Esophagus muscularis mucosa (tissue), 4 donors: ENCODE data around the gene SLCO2B1. TPM values are rescaled to one million over a fixed set of nuclear protein-coding genes. Genes with fewer than 3 reads are reported as not detected.
"Not testable (repeated sequence)": the region's sequence is repeated elsewhere in the genome, so short reads cannot be mapped to it uniquely, and the experiment has no call there.

Experiments used
- DNase-seq: peaks from one replicate; pipeline ENCODE4 v3.0.0-alpha.2; 2017; ENCODE audit errors: extremely low spot score
- H3K27ac ChIP-seq, 4 donors: fragments of 200-600 bp; sonication (generic); replicated peaks in 1 of 4; 1 replicate in 3 of 4; 2 replicates in 1 of 4; pipeline ENCODE4 v1.5.1; 2016 to 2019; ENCODE audit warnings: mild to moderate bottlenecking in 1 of 4
- H3K27me3 ChIP-seq, 4 donors: fragments of 200-600 bp; sonication (generic); one replicate each; pipeline versions ENCODE4 v1.5.1 to v1.6.0; 2016 to 2019
- H3K36me3 ChIP-seq, 4 donors: fragments of 200-600 bp; sonication (generic); one replicate each; pipeline ENCODE4 v1.5.1; 2016 to 2019
- H3K4me1 ChIP-seq, 4 donors: fragments of 200-600 bp; sonication (generic); one replicate each; pipeline ENCODE4 v1.5.1; 2016 to 2019
- H3K4me3 ChIP-seq, 4 donors: fragments of 200-600 bp; sonication (generic); 1 replicate in 2 of 4; 2 replicates in 2 of 4; pipeline ENCODE4 v1.5.1; 2016 to 2019; ENCODE audit warnings: mild to moderate bottlenecking in 4 of 4, moderate library complexity in 1 of 4
- H3K9me3 ChIP-seq, 4 donors: fragments of 200-600 bp; sonication (generic); 1 replicate in 3 of 4; 2 replicates in 1 of 4; pipeline ENCODE4 v1.5.1; 2016 to 2019
- EP300 ChIP-seq: sonication (generic); formaldehyde crosslinking; IDR thresholded peaks from one replicate; pipeline ENCODE4 v1.6.1; 2017; ENCODE audit warnings: antibody characterized with exemption
- POLR2A ChIP-seq: fragments of 450-650 bp; IDR thresholded peaks from one replicate; pipeline ENCODE4 v1.6.1; 2017; ENCODE audit warnings: antibody characterized with exemption, moderate library complexity, mild to moderate bottlenecking, low read depth
- POLR2AphosphoS5 ChIP-seq, 2 donors: sonication (generic); formaldehyde crosslinking; IDR thresholded peaks; one replicate each; pipeline ENCODE4 v1.6.1; 2017; ENCODE audit warnings: antibody characterized with exemption in 2 of 2
- WGBS: methylation state at CpG from one replicate; pipeline ENCODE4 v1.1.5; 2018; 5-methylcytosine and 5-hydroxymethylcytosine counted together
- intact Hi-C: fragments of 100-400 bp; cut with DNase I; formaldehyde crosslinking; loops from one replicate; pipeline ENCODE4 v1.15.1; 2023
- total RNA-seq, 4 donors: library from RNA; depleted of rRNA; stranded (reverse); fragments of >200 nt; gene quantifications; one replicate each; pipeline versions ENCODE4 v1.1.0 to v1.2.1, GENCODE V29; 2016
- TF ChIP-seq, protein P1 (sequence below), 3 experiments: fragments of 200-600 bp in 2 of 3; fragments of 450-650 bp in 1 of 3; sonication (generic) in 2 of 3; IDR thresholded peaks; one replicate each; pipeline ENCODE4 v1.5.1; 2017 to 2019; ENCODE audit warnings: antibody characterized with exemption in 3 of 3, mild to moderate bottlenecking in 2 of 3, moderate library complexity in 1 of 3

SLCO2B1 gene, protein sequence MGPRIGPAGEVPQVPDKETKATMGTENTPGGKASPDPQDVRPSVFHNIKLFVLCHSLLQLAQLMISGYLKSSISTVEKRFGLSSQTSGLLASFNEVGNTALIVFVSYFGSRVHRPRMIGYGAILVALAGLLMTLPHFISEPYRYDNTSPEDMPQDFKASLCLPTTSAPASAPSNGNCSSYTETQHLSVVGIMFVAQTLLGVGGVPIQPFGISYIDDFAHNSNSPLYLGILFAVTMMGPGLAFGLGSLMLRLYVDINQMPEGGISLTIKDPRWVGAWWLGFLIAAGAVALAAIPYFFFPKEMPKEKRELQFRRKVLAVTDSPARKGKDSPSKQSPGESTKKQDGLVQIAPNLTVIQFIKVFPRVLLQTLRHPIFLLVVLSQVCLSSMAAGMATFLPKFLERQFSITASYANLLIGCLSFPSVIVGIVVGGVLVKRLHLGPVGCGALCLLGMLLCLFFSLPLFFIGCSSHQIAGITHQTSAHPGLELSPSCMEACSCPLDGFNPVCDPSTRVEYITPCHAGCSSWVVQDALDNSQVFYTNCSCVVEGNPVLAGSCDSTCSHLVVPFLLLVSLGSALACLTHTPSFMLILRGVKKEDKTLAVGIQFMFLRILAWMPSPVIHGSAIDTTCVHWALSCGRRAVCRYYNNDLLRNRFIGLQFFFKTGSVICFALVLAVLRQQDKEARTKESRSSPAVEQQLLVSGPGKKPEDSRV
- 10 to 100 TPM; 30.5 to 61.1 (median 33.0) TPM for total RNA-seq

- intact Hi-C loops: no loop called here
- H3K27ac ChIP-seq: peak within 1 kb of the TSS; percentile 14 to 49 (median 34)
Measured at GRCh38 chr11:75150879-75151278, at the start of gene SLCO2B1. SLCO2B1 (plus strand) TSS chr11:75151107; CDS start chr11:75151382, 275 bp downstream.

GRCh38 chr11:75101424-75102128, 49.3 kb upstream of the SLCO2B1 start:
- H3K27me3 ChIP-seq: peaks cover 0 to 26% (median 3%) of the 10 kb centered on the region in 4 donors
- H3K27ac ChIP-seq: no peak overlapping the region
- H3K9me3 ChIP-seq: peaks cover 0 to 4% (median 0%) of the 10 kb centered on the region in 4 donors
- H3K4me1 ChIP-seq: no peaks in the 10 kb centered on the region
- 81% methylated on average over 8 of the region's 8 CpGs for WGBS
- H3K36me3 ChIP-seq: no peaks in the 10 kb centered on the region
- no peak for TF ChIP-seq POLR2AphosphoS5 (IDR thresholded peaks at IDR 0.05)
- TF ChIP-seq, protein P1, sequence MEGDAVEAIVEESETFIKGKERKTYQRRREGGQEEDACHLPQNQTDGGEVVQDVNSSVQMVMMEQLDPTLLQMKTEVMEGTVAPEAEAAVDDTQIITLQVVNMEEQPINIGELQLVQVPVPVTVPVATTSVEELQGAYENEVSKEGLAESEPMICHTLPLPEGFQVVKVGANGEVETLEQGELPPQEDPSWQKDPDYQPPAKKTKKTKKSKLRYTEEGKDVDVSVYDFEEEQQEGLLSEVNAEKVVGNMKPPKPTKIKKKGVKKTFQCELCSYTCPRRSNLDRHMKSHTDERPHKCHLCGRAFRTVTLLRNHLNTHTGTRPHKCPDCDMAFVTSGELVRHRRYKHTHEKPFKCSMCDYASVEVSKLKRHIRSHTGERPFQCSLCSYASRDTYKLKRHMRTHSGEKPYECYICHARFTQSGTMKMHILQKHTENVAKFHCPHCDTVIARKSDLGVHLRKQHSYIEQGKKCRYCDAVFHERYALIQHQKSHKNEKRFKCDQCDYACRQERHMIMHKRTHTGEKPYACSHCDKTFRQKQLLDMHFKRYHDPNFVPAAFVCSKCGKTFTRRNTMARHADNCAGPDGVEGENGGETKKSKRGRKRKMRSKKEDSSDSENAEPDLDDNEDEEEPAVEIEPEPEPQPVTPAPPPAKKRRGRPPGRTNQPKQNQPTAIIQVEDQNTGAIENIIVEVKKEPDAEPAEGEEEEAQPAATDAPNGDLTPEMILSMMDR (IDR thresholded peaks at IDR 0.05): no peak
- no peak for TF ChIP-seq POLR2A
- no peak for TF ChIP-seq EP300
- DNase-seq: no peak
- H3K4me3 ChIP-seq: no peak overlapping the region
- intact Hi-C loops: no loop called here

More at GRCh38 chr11:75150879-75151278, at the start of gene SLCO2B1:
- Histone ChIP-seq H3K4me1 (peaks cover 13 to 33% (median 13%) of the 10 kb centered on the region in 4 donors), H3K27me3 (peaks cover 0 to 3% (median 0%) of the 10 kb centered on the region in 4 donors), H3K4me3 (peak within 1 kb of the TSS; percentile 38 to 47 (median 40)), H3K36me3 (no peaks in the 10 kb centered on the region), H3K9me3 (no peaks in the 10 kb centered on the region)
- no peak for TF ChIP-seq POLR2A
- TF ChIP-seq, protein P1 (IDR thresholded peaks at IDR 0.05): no peak
- peak in 1 of 2 donors; percentile 31 for TF ChIP-seq POLR2AphosphoS5 (IDR thresholded peaks at IDR 0.05)
- no peak for TF ChIP-seq EP300
- 54% methylated on average over 3 of the region's 4 CpGs for WGBS
- no peak for DNase-seq

- intact Hi-C loops: no loop called here
- Histone ChIP-seq H3K4me1 (no peaks in the 10 kb centered on the region), H3K36me3 (no peaks in the 10 kb centered on the region), H3K9me3 (peaks cover 0 to 4% (median 0%) of the 10 kb centered on the region in 4 donors), H3K27me3 (peaks cover 0 to 17% (median 3%) of the 10 kb centered on the region in 4 donors), H3K27ac (no peak overlapping the region), H3K4me3 (no peak overlapping the region)
- DNase-seq: no peak
- WGBS: 74% methylated on average over 5 of the region's 5 CpGs
- TF ChIP-seq POLR2A (no peak), EP300 (no peak), POLR2AphosphoS5 (IDR thresholded peaks at IDR 0.05) (no peak)
- TF ChIP-seq, protein P1 (IDR thresholded peaks at IDR 0.05): no peak
Measured at GRCh38 chr11:75103380-75104026, 47.4 kb upstream of the SLCO2B1 start.

- Histone ChIP-seq H3K36me3 (no peaks in the 10 kb centered on the region), H3K9me3 (peaks cover 0 to 4% (median 0%) of the 10 kb centered on the region in 4 donors), H3K4me1 (no peaks in the 10 kb centered on the region), H3K27me3 (peaks cover 0 to 9% (median 3%) of the 10 kb centered on the region in 4 donors), H3K4me3 (no peak overlapping the region), H3K27ac (no peak overlapping the region)
- intact Hi-C loops: no loop called here
- 66% methylated on average over 9 of the region's 9 CpGs for WGBS
- no peak for DNase-seq
- TF ChIP-seq POLR2AphosphoS5 (IDR thresholded peaks at IDR 0.05): no peak
- no peak for TF ChIP-seq POLR2A
- TF ChIP-seq, protein P1 (IDR thresholded peaks at IDR 0.05): no peak
- no peak for TF ChIP-seq EP300
Measured at GRCh38 chr11:75105462-75105925, 45.4 kb upstream of the SLCO2B1 start.

- H3K36me3 ChIP-seq, H3K27me3 ChIP-seq, H3K4me1 ChIP-seq, intact Hi-C loops, H3K27ac ChIP-seq, DNase-seq, H3K4me3 ChIP-seq, H3K9me3 ChIP-seq: not testable (repeated sequence)
- WGBS: 72% methylated on average over 2 of the region's 2 CpGs
Measured at GRCh38 chr11:75105967-75106681, 44.8 kb upstream of the SLCO2B1 start.
